Spleen (tissue), 11 donors: ENCODE data around the gene ZFP91. TPM values are rescaled to one million over a fixed set of nuclear protein-coding genes. Genes with fewer than 3 reads are reported as not detected.

Source experiments
- DNase-seq: peaks from one replicate; pipeline ENCODE4 v3.0.0-alpha.2; 2020
- H3K27ac ChIP-seq, 8 donors: fragments of 200-600 bp; sonication (generic) in 7 of 8; 1 replicate in 4 of 8; 2 replicates in 4 of 8; pipeline versions ENCODE4 v1.5.0 to v1.8.0; 2016 to 2021; ENCODE audit warnings: inconsistent platforms in 4 of 8, mild to moderate bottlenecking in 4 of 8, moderate library complexity in 1 of 8
- H3K27me3 ChIP-seq, 7 donors: fragments of 200-600 bp; sonication (generic) in 6 of 7; replicated peaks in 1 of 7; 1 replicate in 4 of 7; 2 replicates in 3 of 7; pipeline versions ENCODE4 v1.5.0 to v1.8.0; 2016 to 2021; ENCODE audit warnings: inconsistent platforms in 3 of 7, mild to moderate bottlenecking in 1 of 7
- H3K36me3 ChIP-seq, 6 donors: fragments of 200-600 bp; sonication (generic) in 5 of 6; 1 replicate in 4 of 6; 2 replicates in 2 of 6; pipeline versions ENCODE4 v1.5.0 to v1.8.0; 2016 to 2021; ENCODE audit warnings: inconsistent platforms in 2 of 6
- H3K4me1 ChIP-seq, 6 donors: fragments of 200-600 bp; sonication (generic) in 5 of 6; 1 replicate in 3 of 6; 2 replicates in 3 of 6; pipeline versions ENCODE4 v1.5.0 to v1.8.0; 2016 to 2021; ENCODE audit warnings: inconsistent platforms in 3 of 6
- H3K4me3 ChIP-seq, 8 donors: fragments of 200-600 bp; sonication (generic) in 7 of 8; 1 replicate in 4 of 8; 2 replicates in 4 of 8; pipeline versions ENCODE4 v1.5.0 to v1.8.0; 2016 to 2021; ENCODE audit warnings: inconsistent platforms in 4 of 8, mild to moderate bottlenecking in 4 of 8, moderate library complexity in 2 of 8
- H3K9me3 ChIP-seq, 8 donors: fragments of 200-600 bp; sonication (generic) in 7 of 8; 1 replicate in 4 of 8; 2 replicates in 4 of 8; pipeline versions ENCODE4 v1.5.0 to v1.8.0; 2016 to 2021; ENCODE audit warnings: inconsistent platforms in 4 of 8
- POLR2A ChIP-seq, 3 donors: fragments of 450-650 bp; IDR thresholded peaks; one replicate each; pipeline ENCODE4 v1.5.1; 2017; ENCODE audit warnings: antibody characterized with exemption in 3 of 3, mild to moderate bottlenecking in 1 of 3
- POLR2AphosphoS5 ChIP-seq, 3 donors: sonication (generic); formaldehyde crosslinking; IDR thresholded peaks; one replicate each; pipeline ENCODE4 v1.5.1; 2017; ENCODE audit warnings: antibody characterized with exemption in 3 of 3
- WGBS, 5 donors: extraction: QIAGEN DNeasy Blood & Tissue Kit in 3 of 5; methylation state at CpG; one replicate each; pipeline versions ENCODE4 v1.1.5 to v1.1.7; 2013 to 2018; 5-methylcytosine and 5-hydroxymethylcytosine counted together
- intact Hi-C: fragments of 100-400 bp; cut with DNase I; formaldehyde crosslinking; loops from one replicate; pipeline ENCODE4 v1.15.0; 2023; ENCODE audit warnings: low total_unique reads
- polyA plus RNA-seq, 3 donors: library from polyadenylated mRNA; stranded (reverse); fragments of 200-250 nt; gene quantifications; one replicate each; pipeline ENCODE4 v1.2.1, GENCODE V29; 2013
- total RNA-seq, 7 donors: library from RNA; depleted of rRNA in 3 of 7; stranded (reverse); fragments of >200 nt in 3 of 7; fragmentation: NEBNext Ultra II Directional in 4 of 7; extraction: Animal tissue kit (Norgen Biotek cat#: 25700) in 4 of 7; gene quantifications; one replicate each; pipeline versions ENCODE4 v1.1.0 to v1.2.1, GENCODE V29; 2016 to 2021
- TF ChIP-seq, protein P1 (sequence below), 11 experiments: fragments of 200-600 bp in 7 of 11; fragments of 450-650 bp in 4 of 11; sonication (generic) in 4 of 11; IDR thresholded peaks in 8 of 11; conservative IDR thresholded peaks in 3 of 11; 1 replicate in 7 of 11; 2 replicates in 4 of 11; pipeline versions ENCODE4 v1.4.0 to v1.8.0; 2016 to 2021; ENCODE audit warnings: antibody characterized with exemption in 11 of 11, inconsistent platforms in 4 of 11, mild to moderate bottlenecking in 1 of 11
- donor health status: healthy with polysubstance abuse.
- donor health status: DM: no; HTN: no; CAD: no; lungs with moderate emphysema.
- donor health status: DM: no; HTN: no; CAD: no.
- donor health status: Bipolar disorder and iron deficiency.
- donor health status: healthy.
- donor health status: DM: no; HTN: no; CAD: no.
- donor health status: DM: yes; HTN: yes; CAD: no.

ZFP91 gene
- total and polyA plus RNA-seq, 10 donors: 10.1 to 53.4 (median 45.5) TPM

DNA sequence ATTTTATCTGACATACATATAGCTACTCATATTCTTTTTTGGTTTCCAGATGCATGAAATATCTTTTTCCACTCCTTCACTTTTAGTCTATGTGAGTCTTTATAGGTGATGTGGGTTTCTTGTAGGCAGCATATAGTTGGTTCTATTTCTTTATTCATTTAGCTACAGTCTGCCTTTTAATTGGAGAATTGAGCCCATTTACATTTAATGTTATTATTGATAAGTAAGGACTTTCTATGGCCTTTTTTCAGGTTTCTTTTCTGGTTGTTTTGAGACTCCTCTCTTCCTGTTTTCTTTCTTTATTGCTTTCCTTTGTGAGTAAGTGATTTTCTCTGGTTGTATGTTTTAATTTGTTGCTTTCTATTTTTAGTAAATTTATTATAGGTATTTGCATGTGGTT lies 70.8 kb downstream of the ZFP91 start:
- no peak overlapping the region for H3K27ac ChIP-seq
- no peak for DNase-seq
- TF ChIP-seq POLR2A (IDR thresholded peaks at IDR 0.05) (no peak), POLR2AphosphoS5 (IDR thresholded peaks at IDR 0.05) (no peak)
- TF ChIP-seq, protein P1, sequence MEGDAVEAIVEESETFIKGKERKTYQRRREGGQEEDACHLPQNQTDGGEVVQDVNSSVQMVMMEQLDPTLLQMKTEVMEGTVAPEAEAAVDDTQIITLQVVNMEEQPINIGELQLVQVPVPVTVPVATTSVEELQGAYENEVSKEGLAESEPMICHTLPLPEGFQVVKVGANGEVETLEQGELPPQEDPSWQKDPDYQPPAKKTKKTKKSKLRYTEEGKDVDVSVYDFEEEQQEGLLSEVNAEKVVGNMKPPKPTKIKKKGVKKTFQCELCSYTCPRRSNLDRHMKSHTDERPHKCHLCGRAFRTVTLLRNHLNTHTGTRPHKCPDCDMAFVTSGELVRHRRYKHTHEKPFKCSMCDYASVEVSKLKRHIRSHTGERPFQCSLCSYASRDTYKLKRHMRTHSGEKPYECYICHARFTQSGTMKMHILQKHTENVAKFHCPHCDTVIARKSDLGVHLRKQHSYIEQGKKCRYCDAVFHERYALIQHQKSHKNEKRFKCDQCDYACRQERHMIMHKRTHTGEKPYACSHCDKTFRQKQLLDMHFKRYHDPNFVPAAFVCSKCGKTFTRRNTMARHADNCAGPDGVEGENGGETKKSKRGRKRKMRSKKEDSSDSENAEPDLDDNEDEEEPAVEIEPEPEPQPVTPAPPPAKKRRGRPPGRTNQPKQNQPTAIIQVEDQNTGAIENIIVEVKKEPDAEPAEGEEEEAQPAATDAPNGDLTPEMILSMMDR (IDR thresholded peaks at IDR 0.05 in 8 of 11, conservative IDR thresholded peaks at IDR 0.05 in 3 of 11): no peak
- H3K4me3 ChIP-seq: no peak overlapping the region
- H3K9me3 ChIP-seq: peaks cover 0 to 25% (median 14%) of the 10 kb centered on the region in 8 donors
- no peaks in the 10 kb centered on the region for H3K27me3 ChIP-seq
- peaks cover 0 to 5% (median 0%) of the 10 kb centered on the region in 6 donors for H3K4me1 ChIP-seq
- H3K36me3 ChIP-seq: no peaks in the 10 kb centered on the region
- intact Hi-C loops: loop anchor here (5.0 to 10.0 kb wide), 2 partner anchors 138 to 485 kb away; no protein-coding TSS in a partner anchor

DNA sequence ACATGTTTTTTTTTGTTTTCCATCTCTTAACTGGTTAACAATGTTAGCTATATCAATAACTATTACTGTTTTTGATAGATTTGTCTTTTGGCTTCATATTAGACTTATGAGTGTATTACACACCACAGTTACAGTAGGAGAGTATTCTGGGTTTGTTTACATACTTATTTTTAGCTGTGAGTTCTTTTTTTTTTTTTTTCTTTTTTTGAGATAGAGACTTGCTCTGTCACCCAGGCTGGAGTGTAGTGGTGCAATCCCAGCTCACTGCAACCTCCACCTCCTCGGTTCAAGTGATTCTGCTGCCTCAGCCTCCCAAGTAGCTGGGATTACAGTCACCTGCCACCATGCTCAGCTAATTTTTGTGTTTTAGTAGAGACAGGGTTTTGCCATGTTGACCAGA lies 71.6 kb downstream of the ZFP91 start:
- H3K36me3 ChIP-seq: no peaks in the 10 kb centered on the region
- intact Hi-C loops: loop anchor here (5.0 to 10.0 kb wide), 2 partner anchors 137 to 484 kb away; no protein-coding TSS in a partner anchor
- TF ChIP-seq, protein P1 (IDR thresholded peaks at IDR 0.05 in 8 of 11, conservative IDR thresholded peaks at IDR 0.05 in 3 of 11): no peak
- no peak for TF ChIP-seq POLR2AphosphoS5 (IDR thresholded peaks at IDR 0.05)
- no peak for TF ChIP-seq POLR2A (IDR thresholded peaks at IDR 0.05)
- H3K27me3 ChIP-seq: no peaks in the 10 kb centered on the region
- DNase-seq: no peak
- peaks cover 0 to 19% (median 10%) of the 10 kb centered on the region in 8 donors for H3K9me3 ChIP-seq
- H3K4me3 ChIP-seq: no peak overlapping the region
- 64 to 93% (median 70%) methylated on average over 1 of the region's 1 CpG for WGBS, 5 donors
- no peak overlapping the region for H3K27ac ChIP-seq
- H3K4me1 ChIP-seq: peaks cover 0 to 5% (median 0%) of the 10 kb centered on the region in 6 donors

DNA sequence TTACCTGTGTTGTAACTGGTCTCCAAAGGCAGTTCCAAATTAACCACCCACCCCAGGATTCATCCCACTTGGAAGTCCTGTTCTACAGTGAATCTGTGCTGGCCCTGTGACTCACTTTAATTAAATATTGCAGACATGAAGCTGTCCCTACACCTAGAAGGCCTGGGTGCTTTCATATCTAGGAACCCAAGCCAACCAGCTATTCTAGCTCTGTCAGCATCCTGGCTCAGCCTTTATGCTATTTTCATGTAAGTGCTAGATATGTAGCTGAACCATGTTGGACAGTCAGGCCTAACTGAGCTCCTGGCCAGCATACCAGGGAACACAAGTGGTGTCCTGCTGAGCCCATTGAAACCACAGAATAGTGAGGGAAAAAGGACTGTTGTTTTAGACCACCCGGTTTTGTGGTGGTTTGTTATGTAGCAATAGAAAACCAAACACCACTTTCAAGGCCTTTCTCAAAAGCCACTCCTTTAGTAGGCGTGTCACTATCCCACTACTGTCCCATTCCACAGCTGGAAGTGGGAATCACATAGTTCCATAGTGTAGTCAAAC lies 73.9 kb downstream of the ZFP91 start:
- Histone ChIP-seq H3K9me3 (peaks cover 0 to 8% (median 0%) of the 10 kb centered on the region in 8 donors), H3K4me3 (no peak overlapping the region), H3K36me3 (no peaks in the 10 kb centered on the region), H3K27ac (no peak overlapping the region), H3K27me3 (no peaks in the 10 kb centered on the region), H3K4me1 (peaks cover 0 to 5% (median 0%) of the 10 kb centered on the region in 6 donors)
- no peak for DNase-seq
- TF ChIP-seq POLR2AphosphoS5 (IDR thresholded peaks at IDR 0.05): no peak
- TF ChIP-seq POLR2A (IDR thresholded peaks at IDR 0.05): no peak
- TF ChIP-seq, protein P1 (IDR thresholded peaks at IDR 0.05 in 8 of 11, conservative IDR thresholded peaks at IDR 0.05 in 3 of 11): no peak
- 70 to 88% (median 77%) methylated on average over 2 of the region's 2 CpGs for WGBS, 5 donors
- intact Hi-C loops: loop anchor here (5.0 to 10.0 kb wide), 2 partner anchors 134 to 482 kb away; no protein-coding TSS in a partner anchor

DNA sequence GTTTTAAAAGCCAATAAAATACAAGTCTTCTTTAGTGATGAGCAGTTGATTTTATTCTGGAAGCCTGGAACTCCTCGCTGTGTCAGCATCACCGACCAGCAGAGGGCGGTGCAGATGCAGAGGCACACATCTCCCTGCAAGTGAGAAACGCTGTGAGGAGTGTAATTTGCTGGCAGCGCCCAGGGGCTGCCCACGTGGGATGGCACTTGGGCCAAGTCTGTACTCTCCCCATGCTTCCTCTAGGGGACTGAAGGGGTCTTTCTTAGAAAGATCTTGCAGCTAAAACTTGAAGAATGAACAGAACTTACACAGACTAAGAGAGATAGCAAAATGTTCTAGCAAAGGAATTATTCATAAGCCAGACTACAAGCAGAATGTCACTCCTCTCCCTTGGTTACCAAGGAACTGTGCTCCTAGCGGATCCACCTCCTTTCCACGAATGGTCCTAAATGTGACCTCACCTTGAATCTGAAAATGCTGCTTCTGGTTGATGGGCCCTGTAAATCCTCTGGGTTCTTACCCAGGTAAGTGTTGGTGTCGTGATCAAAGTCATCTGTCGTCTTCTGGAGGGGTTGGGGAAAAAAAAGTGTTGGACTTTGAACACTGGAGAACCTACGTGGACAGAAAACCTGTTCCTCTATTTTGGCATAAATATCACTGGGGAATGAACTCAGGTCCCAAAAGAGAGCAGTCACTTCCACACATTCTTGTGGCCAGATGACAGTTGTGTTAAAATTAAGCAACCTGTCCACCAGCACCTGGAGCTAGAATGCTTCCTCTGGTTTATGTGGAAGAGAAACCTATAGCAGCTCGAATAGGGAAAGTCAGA lies 75.4 kb downstream of the ZFP91 start:
- TF ChIP-seq POLR2A (IDR thresholded peaks at IDR 0.05): no peak
- TF ChIP-seq POLR2AphosphoS5 (IDR thresholded peaks at IDR 0.05): peak in 1 of 3 donors; percentile 28
- TF ChIP-seq, protein P1 (IDR thresholded peaks at IDR 0.05 in 8 of 11, conservative IDR thresholded peaks at IDR 0.05 in 3 of 11): peak; percentile 57 to 88 (median 79)
- H3K36me3 ChIP-seq: no peaks in the 10 kb centered on the region
- intact Hi-C loops: loop anchor here (5.0 to 10.0 kb wide), 2 partner anchors 133 to 481 kb away; no protein-coding TSS in a partner anchor
- H3K27ac ChIP-seq: no peak overlapping the region
- no peaks in the 10 kb centered on the region for H3K27me3 ChIP-seq
- H3K9me3 ChIP-seq: peaks cover 0 to 8% (median 0%) of the 10 kb centered on the region in 8 donors
- H3K4me1 ChIP-seq: peaks cover 0 to 5% (median 0%) of the 10 kb centered on the region in 6 donors
- no peak overlapping the region for H3K4me3 ChIP-seq
- DNase-seq: peak; percentile 92
- WGBS, 5 donors: 27 to 33% (median 30%) methylated on average over 12 of the region's 12 CpGs
